Loucy (cell line): ENCODE data around the gene PYROXD2.

Experiments used
- H2AFZ ChIP-seq: fragments of 200-600 bp; sonication (generic); 2 replicates; pipeline ENCODE4 v1.6.0; 2016; ENCODE audit warnings: antibody characterized with exemption, mild to moderate bottlenecking, low read length, moderate library complexity
- H3F3A ChIP-seq: fragments of 200-600 bp; 2 replicates; pipeline ENCODE4 v1.6.0; 2016; ENCODE audit warnings: antibody characterized with exemption, low read depth, mild to moderate bottlenecking
- H3K27me3 ChIP-seq: fragments of 200-600 bp; sonication (generic); 2 replicates; pipeline ENCODE4 v1.6.1; 2014; ENCODE audit warnings: low read length, mild to moderate bottlenecking; ENCODE audit not compliant: insufficient read depth, poor library complexity, severe bottlenecking
- H3K36me3 ChIP-seq: fragments of 200-600 bp; sonication (generic); 2 replicates; pipeline ENCODE4 v1.6.1; 2016; ENCODE audit warnings: low read length; ENCODE audit not compliant: insufficient read depth
- H3K4me1 ChIP-seq: fragments of 200-600 bp; sonication (generic); 2 replicates; pipeline ENCODE4 v1.5.1; 2014; ENCODE audit warnings: low read length, mild to moderate bottlenecking; ENCODE audit not compliant: insufficient read depth, poor library complexity, severe bottlenecking
- H3K4me2 ChIP-seq: fragments of 200-600 bp; sonication (generic); 2 replicates; pipeline ENCODE4 v1.6.0; 2014; ENCODE audit warnings: antibody characterized with exemption, low read length, low read depth, mild to moderate bottlenecking; ENCODE audit not compliant: poor library complexity, severe bottlenecking
- H3K4me3 ChIP-seq: fragments of 200-600 bp; sonication (generic); 2 replicates; pipeline ENCODE4 v1.5.1; 2014; ENCODE audit warnings: low read length, mild to moderate bottlenecking, mixed read lengths; ENCODE audit not compliant: poor library complexity, severe bottlenecking
- H3K79me2 ChIP-seq: fragments of 200-600 bp; sonication (generic); 2 replicates; pipeline ENCODE4 v1.6.1; 2014; ENCODE audit warnings: low read length; ENCODE audit not compliant: insufficient read depth
- H3K9ac ChIP-seq: fragments of 200-600 bp; sonication (generic); 2 replicates; pipeline ENCODE4 v1.6.0; 2014; ENCODE audit warnings: mild to moderate bottlenecking, low read depth, low read length, moderate library complexity; ENCODE audit not compliant: poor library complexity, severe bottlenecking
- H3K9me2 ChIP-seq: fragments of 200-600 bp; sonication (generic); replicated peaks from 2 replicates; pipeline ENCODE4 v1.6.1; 2016; ENCODE audit warnings: low read depth, low read length, mixed read lengths
- H3K9me3 ChIP-seq: fragments of 200-600 bp; sonication (generic); 2 replicates; pipeline ENCODE4 v1.6.1; 2014; ENCODE audit warnings: mild to moderate bottlenecking, antibody characterized with exemption, low read length, low read depth; ENCODE audit not compliant: insufficient read depth
- H4K20me1 ChIP-seq: fragments of 200-600 bp; sonication (generic); 2 replicates; pipeline ENCODE4 v1.6.0; 2014; ENCODE audit warnings: antibody characterized with exemption, low read length, mild to moderate bottlenecking; ENCODE audit not compliant: insufficient read depth, poor library complexity, severe bottlenecking
- CTCF ChIP-seq: fragments of 200-600 bp; sonication (generic); conservative IDR thresholded peaks from 2 replicates; pipeline ENCODE4 v1.5.1; 2014; ENCODE audit warnings: mild to moderate bottlenecking, antibody characterized with exemption, low read length
- EZH2phosphoT487 ChIP-seq: fragments of 200-600 bp; IDR thresholded peaks from 2 replicates; pipeline ENCODE4 v1.6.1; 2018; ENCODE audit warnings: antibody characterized with exemption, mild to moderate bottlenecking, moderate library complexity, borderline replicate concordance

Gene PYROXD2

GRCh38 chr10:98373260-98374040 lies 41.5 kb downstream of the PYROXD2 start:
- H3K9ac ChIP-seq = no peak overlapping the region
- no peaks in the 10 kb centered on the region for H4K20me1 ChIP-seq
- H3K36me3 ChIP-seq = no peaks in the 10 kb centered on the region
- no peaks in the 10 kb centered on the region for H3K4me1 ChIP-seq
- H2AFZ ChIP-seq = no peak overlapping the region
- no peaks in the 10 kb centered on the region for H3K79me2 ChIP-seq
- H3K4me2 ChIP-seq = no peak overlapping the region
- no peaks in the 10 kb centered on the region for H3K9me3 ChIP-seq
- no peak for TF ChIP-seq EZH2phosphoT487
- TF ChIP-seq CTCF = no peak
- H3K27me3 ChIP-seq = no peaks in the 10 kb centered on the region
- no peaks in the 10 kb centered on the region for H3K9me2 ChIP-seq
- no peaks in the 10 kb centered on the region for H3F3A ChIP-seq
- H3K4me3 ChIP-seq = no peak overlapping the region

- Histone ChIP-seq H3K79me2 (no peaks in the 10 kb centered on the region), H3K27me3 (no peaks in the 10 kb centered on the region), H3K9me3 (no peaks in the 10 kb centered on the region), H2AFZ (no peak overlapping the region), H4K20me1 (no peaks in the 10 kb centered on the region), H3K4me2 (no peak overlapping the region), H3K9ac (no peak overlapping the region), H3K36me3 (no peaks in the 10 kb centered on the region), H3K4me1 (no peaks in the 10 kb centered on the region), H3F3A (no peaks in the 10 kb centered on the region), H3K4me3 (no peak overlapping the region), H3K9me2 (no peaks in the 10 kb centered on the region)
- no peak for TF ChIP-seq CTCF
- TF ChIP-seq EZH2phosphoT487 = no peak
Observed at GRCh38 chr10:98370831-98371820, 43.9 kb downstream of the PYROXD2 start.

GRCh38 chr10:98369801-98370200 lies 45.2 kb downstream of the PYROXD2 start:
- Histone ChIP-seq H3K36me3 (no peaks in the 10 kb centered on the region), H3F3A (no peaks in the 10 kb centered on the region), H3K79me2 (no peaks in the 10 kb centered on the region), H3K9ac (no peak overlapping the region), H3K27me3 (no peaks in the 10 kb centered on the region), H3K4me1 (no peaks in the 10 kb centered on the region), H3K4me2 (no peak overlapping the region), H3K4me3 (no peak overlapping the region), H4K20me1 (no peaks in the 10 kb centered on the region), H2AFZ (no peak overlapping the region), H3K9me2 (no peaks in the 10 kb centered on the region), H3K9me3 (no peaks in the 10 kb centered on the region)
- TF ChIP-seq CTCF (no peak), EZH2phosphoT487 (no peak)
